PFSK-1 (cell line): ENCODE results near the gene CX3CL1.

Experiments used
- POLR2AphosphoS5 ChIP-seq: IDR thresholded peaks from 2 replicates; pipeline ENCODE4 v1.6.1; 2012; ENCODE audit warnings: low read depth, mild to moderate bottlenecking, control low read depth, low read length, moderate library complexity
- REST ChIP-seq, 2 experiments: IDR thresholded peaks; 2 replicates each; pipeline versions ENCODE4 v1.6.1 to v1.8.0; 2011 to 2012; ENCODE audit warnings: low read depth in 2 of 2, low read length in 2 of 2, control low read depth in 1 of 2, inconsistent platforms in 1 of 2, mild to moderate bottlenecking in 1 of 2, moderate library complexity in 1 of 2; ENCODE audit not compliant: insufficient read depth in 1 of 2

- TF ChIP-seq POLR2AphosphoS5 (no peak), REST (IDR thresholded peaks at IDR 0.05; ENCODE audit: insufficient read depth in 1 of 2, low read depth in 2 of 2, low read length in 2 of 2) (no peak)
Measured at GRCh38 chr16:57391300-57391699, 19.0 kb downstream of the CX3CL1 start.
